OCI-LY1 (cell line): Measurements from ENCODE around the gene SLIT3.
A peak's percentile ranks its signal among the peaks of the same experiment; 100 is the strongest.

Experiments
- H2AFZ ChIP-seq: fragments of 200-600 bp; sonication (generic), shearing (Covaris generic); 2 replicates; pipeline ENCODE4 v1.6.0; 2014; ENCODE audit warnings: antibody characterized with exemption, mild to moderate bottlenecking, low read length
- H3F3A ChIP-seq: fragments of 200-600 bp; sonication (generic), shearing (Covaris generic); 2 replicates; pipeline ENCODE4 v1.6.0; 2014; ENCODE audit warnings: mild to moderate bottlenecking, antibody characterized with exemption, low read length, moderate library complexity; ENCODE audit not compliant: insufficient read depth
- H3K27ac ChIP-seq: fragments of 200-600 bp; sonication (generic); 2 replicates; pipeline ENCODE4 v1.5.1; 2014; ENCODE audit warnings: low read length, mixed run types, mild to moderate bottlenecking, low read depth; ENCODE audit not compliant: poor library complexity, severe bottlenecking
- H3K27me3 ChIP-seq: fragments of 200-600 bp; sonication (generic); 2 replicates; pipeline ENCODE4 v1.6.0; 2014; ENCODE audit warnings: antibody characterized with exemption, mild to moderate bottlenecking, low read length, moderate library complexity; ENCODE audit not compliant: insufficient read depth
- H3K36me3 ChIP-seq: fragments of 200-600 bp; sonication (generic); 2 replicates; pipeline ENCODE4 v1.6.1; 2014; ENCODE audit warnings: mild to moderate bottlenecking, antibody characterized with exemption, low read length, moderate library complexity, mixed read lengths; ENCODE audit not compliant: insufficient read depth
- H3K4me1 ChIP-seq: fragments of 200-600 bp; sonication (generic); 2 replicates; pipeline ENCODE4 v1.5.1; 2014; ENCODE audit warnings: mild to moderate bottlenecking, low read length, moderate library complexity; ENCODE audit not compliant: insufficient read depth, severe bottlenecking
- H3K4me2 ChIP-seq: fragments of 200-600 bp; sonication (generic), shearing (Covaris generic); 2 replicates; pipeline ENCODE4 v1.6.1; 2014; ENCODE audit warnings: low read length
- H3K4me3 ChIP-seq: fragments of 200-600 bp; sonication (generic); 2 replicates; pipeline ENCODE4 v1.5.1; 2014; ENCODE audit warnings: low read length, low read depth, mild to moderate bottlenecking, mixed read lengths; ENCODE audit not compliant: poor library complexity, severe bottlenecking
- H3K79me2 ChIP-seq: fragments of 200-600 bp; shearing (Covaris generic); 2 replicates; pipeline ENCODE4 v1.6.1; 2016; ENCODE audit warnings: mixed run types, low read length, mixed read lengths; ENCODE audit not compliant: insufficient read depth
- H3K9ac ChIP-seq: fragments of 200-600 bp; sonication (generic), shearing (Covaris generic); 2 replicates; pipeline ENCODE4 v1.6.1; 2014; ENCODE audit warnings: mild to moderate bottlenecking, low read length, mixed read lengths
- H3K9me2 ChIP-seq: fragments of 200-600 bp; sonication (generic), shearing (Covaris generic); 2 replicates; pipeline ENCODE4 v1.6.1; 2014; ENCODE audit warnings: low read depth, mild to moderate bottlenecking, low read length, mixed read lengths
- H3K9me3 ChIP-seq: fragments of 200-600 bp; shearing (Covaris generic); 2 replicates; pipeline ENCODE4 v1.6.1; 2014; ENCODE audit warnings: low read length, mixed read lengths
- H4K20me1 ChIP-seq: fragments of 200-600 bp; sonication (generic), shearing (Covaris generic); 2 replicates; pipeline ENCODE4 v1.6.0; 2016; ENCODE audit warnings: mild to moderate bottlenecking, low read length; ENCODE audit not compliant: insufficient read depth
- CTCF ChIP-seq: fragments of 200-600 bp; sonication (generic), shearing (Covaris generic); IDR thresholded peaks from 2 replicates; pipeline ENCODE4 v1.5.1; 2017; ENCODE audit warnings: mild to moderate bottlenecking, antibody characterized with exemption, low read length, moderate library complexity, mixed read lengths
- EZH2 ChIP-seq: fragments of 200-600 bp; sonication (generic), shearing (Covaris generic); IDR thresholded peaks from 2 replicates; pipeline ENCODE4 v1.8.0; 2017; ENCODE audit warnings: borderline replicate concordance, mixed run types, mild to moderate bottlenecking, antibody characterized with exemption, low read length, moderate library complexity, mixed read lengths

The SLIT3 gene

DNA sequence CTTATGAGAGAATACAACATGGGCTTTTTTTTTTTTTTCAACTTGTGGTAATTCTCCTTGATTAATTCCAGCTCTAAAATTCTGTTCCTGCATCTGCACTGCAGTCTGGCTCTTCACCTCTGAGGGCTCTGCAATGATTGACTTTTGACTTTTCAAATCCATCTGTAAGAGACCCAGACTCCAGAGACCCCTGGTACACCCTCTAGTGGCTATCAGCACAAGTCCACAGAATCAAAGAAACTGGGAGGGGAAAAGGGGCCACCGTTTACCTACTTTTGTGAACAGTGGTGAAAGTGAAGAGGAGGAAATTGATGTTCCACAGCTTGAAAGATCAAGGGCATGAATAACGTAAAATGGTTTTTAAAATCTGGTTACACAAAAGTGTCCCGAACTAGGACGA lies 151.6 kb downstream of the SLIT3 start:
- TF ChIP-seq EZH2 (no peak), CTCF (peak; percentile 34)

DNA sequence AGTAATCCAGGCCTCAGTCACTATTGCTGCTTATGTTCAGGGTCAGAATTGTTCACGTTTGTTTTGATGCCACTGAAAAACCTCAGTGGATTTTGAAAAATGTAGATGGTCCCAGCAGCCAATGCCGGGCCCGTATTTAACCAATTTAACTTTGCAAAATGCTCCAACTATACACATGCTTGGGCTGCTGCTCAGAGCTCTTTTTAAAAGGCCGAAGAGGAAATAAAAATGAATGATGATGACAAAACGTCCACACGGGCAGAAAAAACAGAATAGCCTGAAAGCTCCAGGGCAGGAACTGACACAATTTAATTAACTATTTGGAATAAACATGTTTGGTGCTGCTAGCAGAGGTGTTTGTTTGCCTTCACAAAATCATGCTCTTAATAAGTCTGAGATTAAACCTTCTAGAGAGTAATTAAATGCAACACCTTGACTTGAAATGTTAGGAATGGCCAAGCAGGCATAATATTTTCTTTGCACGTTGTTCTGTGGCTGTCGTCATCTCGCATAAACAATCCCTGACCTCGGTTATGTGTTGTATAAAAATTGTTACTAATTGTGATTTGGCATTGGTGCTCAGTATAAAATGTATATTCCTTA lies 152.7 kb downstream of the SLIT3 start:
- Histone ChIP-seq H3K9me3 (no peaks in the 10 kb centered on the region), H2AFZ (no peak overlapping the region), H3K27me3 (no peaks in the 10 kb centered on the region), H3K79me2 (no peaks in the 10 kb centered on the region), H3F3A (no peaks in the 10 kb centered on the region), H3K36me3 (no peaks in the 10 kb centered on the region), H3K4me3 (no peak overlapping the region), H3K4me1 (no peaks in the 10 kb centered on the region), H4K20me1 (no peaks in the 10 kb centered on the region), H3K9me2 (no peaks in the 10 kb centered on the region), H3K4me2 (no peak overlapping the region), H3K9ac (no peak overlapping the region), H3K27ac (no peak overlapping the region)
- TF ChIP-seq EZH2 (no peak), CTCF (no peak)

More for the DNA sequence above, 151.6 kb downstream of the SLIT3 start:
- H3F3A ChIP-seq = no peaks in the 10 kb centered on the region
- H3K9ac ChIP-seq = no peak overlapping the region
- H3K9me3 ChIP-seq = no peaks in the 10 kb centered on the region
- H3K36me3 ChIP-seq = no peaks in the 10 kb centered on the region
- no peak overlapping the region for H3K27ac ChIP-seq
- H3K4me3 ChIP-seq = no peak overlapping the region
- no peaks in the 10 kb centered on the region for H3K79me2 ChIP-seq
- no peak overlapping the region for H3K4me2 ChIP-seq
- no peaks in the 10 kb centered on the region for H3K9me2 ChIP-seq
- no peaks in the 10 kb centered on the region for H3K4me1 ChIP-seq
- H4K20me1 ChIP-seq = no peaks in the 10 kb centered on the region
- no peak overlapping the region for H2AFZ ChIP-seq
- H3K27me3 ChIP-seq = no peaks in the 10 kb centered on the region

GRCh38 chr5:169147534-169147933 lies 153.4 kb downstream of the SLIT3 start:
- H2AFZ ChIP-seq = no peak overlapping the region
- TF ChIP-seq CTCF = no peak
- TF ChIP-seq EZH2 = no peak
- no peaks in the 10 kb centered on the region for H3K36me3 ChIP-seq
- no peak overlapping the region for H3K4me3 ChIP-seq
- no peak overlapping the region for H3K4me2 ChIP-seq
- no peaks in the 10 kb centered on the region for H4K20me1 ChIP-seq
- no peak overlapping the region for H3K9ac ChIP-seq
- H3K79me2 ChIP-seq = no peaks in the 10 kb centered on the region
- no peaks in the 10 kb centered on the region for H3K4me1 ChIP-seq
- no peaks in the 10 kb centered on the region for H3K9me3 ChIP-seq
- H3K27me3 ChIP-seq = no peaks in the 10 kb centered on the region
- H3F3A ChIP-seq = no peaks in the 10 kb centered on the region
- no peak overlapping the region for H3K27ac ChIP-seq
- H3K9me2 ChIP-seq = no peaks in the 10 kb centered on the region
